GM03348 (cell line): ENCODE results near the gene SH3D21.

Experiments
- DNase-seq: peaks from one replicate; pipeline ENCODE4 v3.0.0; 2012; ENCODE audit warnings: low spot score

Gene SH3D21

GRCh38 chr1:36358514-36359084 lies 52.4 kb downstream of the SH3D21 start:
- DNase-seq: no peak

GRCh38 chr1:36359383-36359782 lies 53.2 kb downstream of the SH3D21 start:
- no peak for DNase-seq

GRCh38 chr1:36359911-36360550 lies 53.9 kb downstream of the SH3D21 start:
- no peak for DNase-seq

GRCh38 chr1:36365381-36365780 lies 59.2 kb downstream of the SH3D21 start:
- DNase-seq: peak; percentile 73

GRCh38 chr1:36366091-36366661 lies 60.0 kb downstream of the SH3D21 start:
- no peak for DNase-seq

GRCh38 chr1:36367066-36367465 lies 60.9 kb downstream of the SH3D21 start:
- DNase-seq: no peak

GRCh38 chr1:36367798-36368197 lies 61.6 kb downstream of the SH3D21 start:
- no peak for DNase-seq

- DNase-seq: peak; percentile 84
Measured at GRCh38 chr1:36369061-36369861, 63.1 kb downstream of the SH3D21 start.
